Measurements from ENCODE around the gene TCF25.
"Not testable (repeated sequence)": the region's sequence is repeated elsewhere in the genome, so short reads cannot be mapped to it uniquely, and the experiment has no call there.

The TCF25 gene

DNA sequence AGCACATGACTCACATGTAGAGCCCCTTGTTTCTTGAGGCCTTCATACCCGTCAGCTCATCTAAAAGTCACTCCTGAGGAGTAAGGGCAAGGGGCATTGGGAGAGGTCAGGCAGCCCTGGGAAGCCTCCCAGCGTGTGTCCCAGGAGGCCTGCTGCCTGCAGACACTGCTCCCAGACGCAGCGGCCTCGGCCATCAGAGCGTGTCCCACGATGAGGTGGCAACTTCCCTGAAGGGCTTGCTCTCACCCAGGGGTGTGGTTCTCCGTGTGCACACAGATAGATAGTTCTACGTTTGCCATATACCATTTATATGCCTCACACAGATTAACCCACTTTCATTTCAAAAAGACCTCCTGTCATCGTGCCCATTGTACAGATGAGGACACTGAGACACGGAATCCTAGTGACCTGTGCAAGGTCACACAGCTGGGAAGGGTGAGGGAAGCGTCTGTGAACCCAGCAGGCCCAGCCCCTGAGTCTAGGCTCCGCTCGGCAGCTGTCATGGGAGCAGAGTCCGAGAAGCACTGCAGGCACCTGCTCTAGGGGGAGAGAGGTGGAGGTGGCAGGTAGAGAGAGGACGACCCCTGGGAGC is 58.0 kb downstream of the TCF25 start:
- H3K4me3 ChIP-seq (ENCODE audit: low read depth in 1 of 2, low read length in 2 of 2), result no peak overlapping the region
- H3K27ac ChIP-seq (ENCODE audit: low read depth, low read length), result no peak overlapping the region
- peaks cover 0 to 14% of the 10 kb centered on the region in 2 donors for H3K27me3 ChIP-seq (ENCODE audit: control insufficient read depth in 1 of 2, insufficient read depth in 2 of 2, low read length in 2 of 2)
- H3K9ac ChIP-seq (ENCODE audit: low read length), result no peak overlapping the region
- no peaks in the 10 kb centered on the region for H3K4me1 ChIP-seq (ENCODE audit: insufficient read depth, low read length)
- H3K9me3 ChIP-seq (ENCODE audit: low read length), result no peaks in the 10 kb centered on the region
- no peaks in the 10 kb centered on the region for H3K36me3 ChIP-seq (ENCODE audit: insufficient read depth, low read length)

DNA sequence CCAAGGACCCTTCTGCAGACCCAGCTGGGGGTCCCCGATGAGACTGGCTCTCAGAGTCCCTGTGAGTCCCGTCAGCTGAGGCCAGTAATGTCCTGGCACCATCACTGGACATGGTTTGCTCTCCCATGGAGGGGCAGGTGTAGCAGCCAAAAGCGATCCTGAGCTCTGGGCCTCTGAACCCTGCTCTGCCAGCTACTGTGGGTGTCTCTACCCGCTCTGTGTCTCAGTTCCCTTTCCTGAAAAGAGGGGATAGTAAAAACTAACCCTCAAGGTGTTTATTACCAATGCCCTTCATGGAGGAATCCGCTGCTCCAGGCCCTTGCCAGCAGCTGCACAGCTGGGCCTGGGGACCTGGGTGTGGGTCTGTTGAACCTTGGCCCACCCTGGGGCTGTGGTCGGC is 58.6 kb downstream of the TCF25 start:
- Histone ChIP-seq H3K27ac (ENCODE audit: low read depth, low read length) (no peak overlapping the region), H3K4me1 (ENCODE audit: insufficient read depth, low read length) (no peaks in the 10 kb centered on the region), H3K27me3 (ENCODE audit: control insufficient read depth in 1 of 2, insufficient read depth in 2 of 2, low read length in 2 of 2) (peaks cover 0 to 11% of the 10 kb centered on the region in 2 donors), H3K36me3 (ENCODE audit: insufficient read depth, low read length) (no peaks in the 10 kb centered on the region), H3K9ac (ENCODE audit: low read length) (no peak overlapping the region), H3K4me3 (ENCODE audit: low read depth in 1 of 2, low read length in 2 of 2) (no peak overlapping the region), H3K9me3 (ENCODE audit: low read length) (no peaks in the 10 kb centered on the region)

GRCh38 chr16:89934019-89934418 is 60.6 kb downstream of the TCF25 start:
- H3K27me3 ChIP-seq (ENCODE audit: control insufficient read depth in 1 of 2, insufficient read depth in 2 of 2, low read length in 2 of 2), result peaks cover 0 to 11% of the 10 kb centered on the region in 2 donors
- not testable (repeated sequence) for H3K36me3 ChIP-seq (ENCODE audit: insufficient read depth, low read length); H3K9ac ChIP-seq (ENCODE audit: low read length); H3K4me3 ChIP-seq (ENCODE audit: low read depth in 1 of 2, low read length in 2 of 2); H3K4me1 ChIP-seq (ENCODE audit: insufficient read depth, low read length); H3K27ac ChIP-seq (ENCODE audit: low read depth, low read length); H3K9me3 ChIP-seq (ENCODE audit: low read length)

- Histone ChIP-seq H3K27me3 (ENCODE audit: control insufficient read depth in 1 of 2, insufficient read depth in 2 of 2, low read length in 2 of 2) (peaks cover 0 to 11% of the 10 kb centered on the region in 2 donors), H3K9me3 (ENCODE audit: low read length) (no peaks in the 10 kb centered on the region)
These were observed 61.5 kb downstream of the TCF25 start for GRCh38 chr16:89934611-89935553.

DNA sequence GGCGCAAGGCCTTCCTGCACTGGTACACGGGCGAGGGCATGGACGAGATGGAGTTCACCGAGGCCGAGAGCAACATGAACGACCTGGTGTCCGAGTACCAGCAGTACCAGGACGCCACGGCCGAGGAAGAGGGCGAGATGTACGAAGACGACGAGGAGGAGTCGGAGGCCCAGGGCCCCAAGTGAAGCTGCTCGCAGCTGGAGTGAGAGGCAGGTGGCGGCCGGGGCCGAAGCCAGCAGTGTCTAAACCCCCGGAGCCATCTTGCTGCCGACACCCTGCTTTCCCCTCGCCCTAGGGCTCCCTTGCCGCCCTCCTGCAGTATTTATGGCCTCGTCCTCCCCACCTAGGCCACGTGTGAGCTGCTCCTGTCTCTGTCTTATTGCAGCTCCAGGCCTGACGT is 62.2 kb downstream of the TCF25 start:
- not testable (repeated sequence) for H3K4me1 ChIP-seq (ENCODE audit: insufficient read depth, low read length); H3K27me3 ChIP-seq (ENCODE audit: control insufficient read depth in 1 of 2, insufficient read depth in 2 of 2, low read length in 2 of 2); H3K36me3 ChIP-seq (ENCODE audit: insufficient read depth, low read length); H3K4me3 ChIP-seq (ENCODE audit: low read depth in 1 of 2, low read length in 2 of 2); H3K9me3 ChIP-seq (ENCODE audit: low read length); H3K9ac ChIP-seq (ENCODE audit: low read length); H3K27ac ChIP-seq (ENCODE audit: low read depth, low read length)

More at GRCh38 chr16:89934611-89935553, 61.5 kb downstream of the TCF25 start:
- H3K27ac ChIP-seq (ENCODE audit: low read depth, low read length), result no peak overlapping the region
- no peak overlapping the region for H3K4me3 ChIP-seq (ENCODE audit: low read depth in 1 of 2, low read length in 2 of 2)
- no peaks in the 10 kb centered on the region for H3K36me3 ChIP-seq (ENCODE audit: insufficient read depth, low read length)
- no peak overlapping the region for H3K9ac ChIP-seq (ENCODE audit: low read length)
- no peaks in the 10 kb centered on the region for H3K4me1 ChIP-seq (ENCODE audit: insufficient read depth, low read length)

GRCh38 chr16:89936034-89936433 is 62.6 kb downstream of the TCF25 start:
- Histone ChIP-seq H3K4me3 (ENCODE audit: low read depth in 1 of 2, low read length in 2 of 2) (no peak overlapping the region), H3K27me3 (ENCODE audit: control insufficient read depth in 1 of 2, insufficient read depth in 2 of 2, low read length in 2 of 2) (peaks cover 0 to 6% of the 10 kb centered on the region in 2 donors), H3K27ac (ENCODE audit: low read depth, low read length) (no peak overlapping the region), H3K36me3 (ENCODE audit: insufficient read depth, low read length) (no peaks in the 10 kb centered on the region), H3K9me3 (ENCODE audit: low read length) (no peaks in the 10 kb centered on the region), H3K9ac (ENCODE audit: low read length) (no peak overlapping the region), H3K4me1 (ENCODE audit: insufficient read depth, low read length) (no peaks in the 10 kb centered on the region)

GRCh38 chr16:89936508-89936907 is 63.1 kb downstream of the TCF25 start:
- no peak overlapping the region for H3K9ac ChIP-seq (ENCODE audit: low read length)
- no peaks in the 10 kb centered on the region for H3K36me3 ChIP-seq (ENCODE audit: insufficient read depth, low read length)
- H3K27ac ChIP-seq (ENCODE audit: low read depth, low read length), result no peak overlapping the region
- H3K4me3 ChIP-seq (ENCODE audit: low read depth in 1 of 2, low read length in 2 of 2), result no peak overlapping the region
- H3K4me1 ChIP-seq (ENCODE audit: insufficient read depth, low read length), result no peaks in the 10 kb centered on the region
- peaks cover 0 to 2% of the 10 kb centered on the region in 2 donors for H3K27me3 ChIP-seq (ENCODE audit: control insufficient read depth in 1 of 2, insufficient read depth in 2 of 2, low read length in 2 of 2)
- no peaks in the 10 kb centered on the region for H3K9me3 ChIP-seq (ENCODE audit: low read length)

GRCh38 chr16:89936981-89937380 is 63.6 kb downstream of the TCF25 start:
- H3K27me3 ChIP-seq (ENCODE audit: control insufficient read depth in 1 of 2, insufficient read depth in 2 of 2, low read length in 2 of 2), result no peaks in the 10 kb centered on the region
- no peaks in the 10 kb centered on the region for H3K4me1 ChIP-seq (ENCODE audit: insufficient read depth, low read length)

DNA sequence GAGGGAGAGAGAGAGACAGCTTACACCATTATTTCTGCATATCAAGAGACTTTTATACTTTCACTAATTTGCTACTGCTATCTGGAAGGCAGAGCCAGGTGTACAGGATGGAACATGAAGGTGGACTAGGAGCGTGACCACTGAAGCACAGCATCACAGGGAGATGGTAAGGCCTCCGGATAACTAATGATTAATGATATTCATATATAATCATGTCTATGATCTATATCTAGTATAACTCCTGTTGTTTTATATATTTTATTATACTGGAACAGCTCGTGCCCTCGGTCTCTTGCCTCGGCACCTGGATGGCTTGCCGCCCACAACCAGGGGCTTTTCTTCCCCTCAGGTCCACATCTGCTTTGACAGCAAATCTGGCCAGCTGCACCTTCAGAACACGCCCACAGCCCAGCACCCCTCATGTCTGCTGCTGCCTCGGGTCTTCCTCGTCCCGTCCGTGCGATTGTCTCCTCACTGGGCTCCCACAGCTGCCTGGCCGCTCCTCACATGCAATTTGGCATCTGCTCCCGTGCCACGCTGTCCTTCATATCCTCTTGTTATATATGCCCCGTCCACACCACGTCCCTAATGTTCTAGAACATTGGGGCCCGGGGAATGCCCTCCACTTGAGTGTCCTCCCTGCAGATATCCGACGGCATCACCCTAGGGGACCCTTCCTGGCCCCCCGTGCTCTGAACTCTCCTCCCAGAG is 64.9 kb downstream of the TCF25 start:
- no peak overlapping the region for H3K27ac ChIP-seq (ENCODE audit: low read depth, low read length)
- H3K9me3 ChIP-seq (ENCODE audit: low read length), result no peaks in the 10 kb centered on the region
- H3K9ac ChIP-seq (ENCODE audit: low read length), result no peak overlapping the region
- no peaks in the 10 kb centered on the region for H3K36me3 ChIP-seq (ENCODE audit: insufficient read depth, low read length)
- no peaks in the 10 kb centered on the region for H3K4me1 ChIP-seq (ENCODE audit: insufficient read depth, low read length)
- no peaks in the 10 kb centered on the region for H3K27me3 ChIP-seq (ENCODE audit: control insufficient read depth in 1 of 2, insufficient read depth in 2 of 2, low read length in 2 of 2)
- no peak overlapping the region for H3K4me3 ChIP-seq (ENCODE audit: low read depth in 1 of 2, low read length in 2 of 2)

More at GRCh38 chr16:89936981-89937380, 63.6 kb downstream of the TCF25 start:
- Histone ChIP-seq H3K27ac (ENCODE audit: low read depth, low read length) (no peak overlapping the region), H3K4me3 (ENCODE audit: low read depth in 1 of 2, low read length in 2 of 2) (no peak overlapping the region), H3K9me3 (ENCODE audit: low read length) (no peaks in the 10 kb centered on the region), H3K9ac (ENCODE audit: low read length) (no peak overlapping the region), H3K36me3 (ENCODE audit: insufficient read depth, low read length) (no peaks in the 10 kb centered on the region)

- Histone ChIP-seq H3K4me3 (ENCODE audit: low read depth in 1 of 2, low read length in 2 of 2) (no peak overlapping the region), H3K9me3 (ENCODE audit: low read length) (no peaks in the 10 kb centered on the region), H3K4me1 (ENCODE audit: insufficient read depth, low read length) (peaks cover 5% of the 10 kb centered on the region), H3K27ac (ENCODE audit: low read depth, low read length) (no peak overlapping the region), H3K36me3 (ENCODE audit: insufficient read depth, low read length) (no peaks in the 10 kb centered on the region), H3K27me3 (ENCODE audit: control insufficient read depth in 1 of 2, insufficient read depth in 2 of 2, low read length in 2 of 2) (no peaks in the 10 kb centered on the region), H3K9ac (ENCODE audit: low read length) (no peak overlapping the region)
These were observed 71.4 kb downstream of the TCF25 start for GRCh38 chr16:89944773-89945172.

- no peaks in the 10 kb centered on the region for H3K9me3 ChIP-seq (ENCODE audit: low read length)
- H3K4me3 ChIP-seq (ENCODE audit: low read depth in 1 of 2, low read length in 2 of 2), result no peak overlapping the region
- no peaks in the 10 kb centered on the region for H3K27me3 ChIP-seq (ENCODE audit: control insufficient read depth in 1 of 2, insufficient read depth in 2 of 2, low read length in 2 of 2)
- H3K27ac ChIP-seq (ENCODE audit: low read depth, low read length), result no peak overlapping the region
- H3K4me1 ChIP-seq (ENCODE audit: insufficient read depth, low read length), result peaks cover 5% of the 10 kb centered on the region
- no peak overlapping the region for H3K9ac ChIP-seq (ENCODE audit: low read length)
- H3K36me3 ChIP-seq (ENCODE audit: insufficient read depth, low read length), result no peaks in the 10 kb centered on the region
These were observed 72.3 kb downstream of the TCF25 start for GRCh38 chr16:89945654-89946053.

Measured in muscle layer of colon (tissue), 2 donors.